HEK293T (cell line): ENCODE measurements around the gene DAP.

Experiments
- ARNT ChIP-seq: fragments of 450-650 bp; IDR thresholded peaks from 2 replicates; pipeline ENCODE4 v1.6.1; 2017; ENCODE audit warnings: mild to moderate bottlenecking
- BHLHE40 ChIP-seq: fragments of 450-650 bp; IDR thresholded peaks from 2 replicates; pipeline ENCODE4 v1.6.1; 2016; ENCODE audit warnings: mild to moderate bottlenecking, moderate library complexity, borderline replicate concordance
- HDGF ChIP-seq: fragments of 450-650 bp; IDR thresholded peaks from 2 replicates; pipeline ENCODE4 v1.6.1; 2017; ENCODE audit warnings: antibody characterized with exemption, borderline replicate concordance
- LEF1 ChIP-seq: fragments of 450-650 bp; IDR thresholded peaks from 2 replicates; pipeline ENCODE4 v1.6.1; 2017; ENCODE audit warnings: mild to moderate bottlenecking, borderline replicate concordance
- SP1 ChIP-seq: fragments of 450-650 bp; IDR thresholded peaks from 2 replicates; pipeline ENCODE4 v1.6.1; 2017
- ZNF384 ChIP-seq: fragments of 450-650 bp; IDR thresholded peaks from 2 replicates; pipeline ENCODE4 v1.6.1; 2016

DNA sequence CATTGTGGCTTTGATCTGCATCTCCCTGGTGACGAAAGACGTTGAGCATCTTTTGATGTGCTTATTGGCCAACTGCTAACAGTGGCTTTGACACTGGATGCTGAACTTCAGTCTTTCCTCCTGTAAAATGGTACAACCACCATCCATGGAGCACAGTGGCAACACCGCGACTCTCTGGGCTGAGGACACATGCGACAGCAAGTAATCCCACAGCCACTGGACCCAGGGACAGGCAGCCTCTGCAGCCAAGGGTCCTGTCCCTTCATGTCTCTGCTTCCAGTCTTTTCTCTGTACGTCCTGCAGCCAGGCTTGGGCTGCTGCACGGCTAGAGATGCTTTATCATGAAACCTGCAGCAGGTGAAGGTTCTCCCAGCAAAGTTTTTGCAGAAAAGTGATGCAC lies 83.5 kb downstream of the DAP start:
- TF ChIP-seq HDGF (no peak), SP1 (no peak), LEF1 (no peak), ZNF384 (no peak), BHLHE40 (no peak), ARNT (no peak)
